ENCODE measurements around the gene SORBS1.

DNA sequence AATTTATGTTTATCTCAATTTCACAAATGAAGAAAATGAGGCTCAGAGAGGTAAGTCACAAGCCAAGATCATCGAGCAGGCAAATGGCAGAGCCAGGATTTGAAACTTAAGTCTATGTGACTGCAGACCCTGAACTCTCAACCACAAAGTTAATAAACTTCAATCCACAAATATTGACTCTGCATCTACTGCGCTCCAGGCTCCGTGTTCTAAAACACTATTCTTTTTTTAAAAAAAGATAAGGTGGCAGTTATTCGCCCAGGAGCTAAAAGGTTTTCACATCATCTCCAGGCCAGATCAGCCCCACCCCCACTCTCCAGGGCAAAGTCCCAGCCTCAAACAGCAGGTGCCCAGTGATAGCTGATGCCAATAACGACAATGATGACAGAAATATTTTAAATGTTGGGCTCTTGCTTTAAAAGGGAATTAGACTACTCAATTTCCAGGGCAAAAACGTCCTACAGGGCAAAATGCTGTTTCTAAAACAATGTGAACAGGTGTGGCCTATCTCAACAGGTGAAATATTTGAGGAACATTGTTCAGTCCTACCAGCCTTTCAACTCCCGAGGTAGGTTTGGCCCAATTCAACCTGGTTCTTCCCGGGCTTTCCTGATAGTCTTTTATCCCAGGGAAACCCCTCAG is 85.2 kb downstream of the SORBS1 start:
- TF ChIP-seq GATA2 (IDR thresholded peaks at IDR 0.05; ENCODE audit: low read depth, low read length) (no peak), GATA3 (IDR thresholded peaks at IDR 0.05; ENCODE audit: low read depth, low read length) (no peak)

Measured in SH-SY5Y (cell line).